ENCODE data around the gene ATG2A.

The ATG2A gene

DNA sequence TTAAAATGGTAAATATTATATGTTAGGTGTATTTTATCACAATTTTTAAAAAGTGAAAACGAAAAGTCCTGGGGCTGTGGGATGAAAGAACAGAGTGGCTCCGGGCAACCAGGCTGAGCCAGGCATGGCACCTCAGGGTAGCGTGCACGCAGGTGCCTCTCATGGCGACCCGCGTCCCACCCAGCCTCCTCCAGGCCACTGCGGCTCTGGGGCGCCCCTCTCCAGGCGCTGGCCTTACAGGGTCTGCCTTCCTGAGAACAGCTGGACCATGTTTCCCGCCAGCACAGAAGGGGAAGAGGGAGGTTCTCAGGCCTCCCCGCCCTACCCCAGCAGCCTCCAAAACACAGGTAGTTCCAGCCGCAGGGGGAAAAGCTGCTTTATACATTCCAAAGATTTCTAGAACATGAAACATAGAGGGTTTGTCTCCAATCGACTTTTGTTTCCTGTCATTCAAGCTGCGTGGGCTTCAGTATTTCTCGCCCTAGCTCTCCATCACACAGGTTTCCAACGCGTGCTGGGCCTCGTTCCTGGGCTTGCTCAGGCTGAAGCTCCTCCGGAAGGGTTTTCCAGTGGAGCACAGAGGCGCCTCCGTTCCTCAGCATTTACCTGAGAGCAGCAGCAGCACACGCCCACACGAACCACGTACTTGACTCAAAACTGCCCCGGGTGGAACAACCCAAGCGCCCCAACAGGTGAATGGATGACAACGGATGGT is 49.1 kb downstream of the ATG2A start:
- DNase-seq: no peak

- peak; percentile 27 for DNase-seq
Measured at GRCh38 chr11:64866173-64866491, 50.9 kb downstream of the ATG2A start.

- peak; percentile 71 for DNase-seq
Measured at GRCh38 chr11:64865286-64866172, 51.5 kb downstream of the ATG2A start.

DNA sequence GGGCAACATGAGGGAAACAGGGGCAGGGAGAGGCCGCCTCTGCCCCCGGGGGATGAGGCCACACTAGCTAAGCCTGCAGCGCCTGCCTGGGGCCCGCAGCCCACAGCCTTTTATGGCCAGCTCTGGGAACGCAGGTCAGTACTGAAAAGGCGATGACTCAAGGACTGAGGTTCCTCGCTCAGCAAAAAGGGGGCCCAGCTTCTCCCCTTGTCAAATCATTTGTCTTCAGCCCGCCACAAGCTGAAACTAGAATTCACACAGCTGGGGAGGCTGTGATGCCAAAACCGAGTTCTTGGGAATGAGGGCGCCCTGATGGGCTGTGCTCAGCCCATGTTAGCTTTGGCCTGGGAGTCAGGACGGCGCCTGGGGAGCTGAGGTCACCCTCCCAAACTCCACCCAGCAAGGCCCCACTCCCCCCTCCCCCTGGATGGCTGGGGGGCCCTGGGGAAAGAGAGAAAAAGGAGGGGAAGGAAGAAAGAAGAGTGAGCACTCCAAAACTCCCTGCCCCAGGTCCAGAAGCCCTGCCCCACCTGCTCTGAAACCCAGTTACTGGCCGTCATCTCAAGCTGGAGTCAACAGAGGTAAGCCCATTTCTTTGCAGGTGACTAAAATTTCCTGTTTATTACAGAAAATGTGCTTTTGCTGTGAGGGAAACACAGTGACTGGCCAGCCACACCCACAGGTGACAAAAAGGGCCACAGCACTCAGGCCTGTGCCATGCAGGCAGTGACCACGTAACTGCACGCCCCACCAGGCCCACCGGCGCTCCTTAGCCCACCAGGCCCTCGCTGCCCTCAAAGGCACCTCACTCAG is 52.3 kb downstream of the ATG2A start:
- DNase-seq: peak; percentile 69

GRCh38 chr11:64864135-64864472 is 52.9 kb downstream of the ATG2A start:
- no peak for DNase-seq

DNA sequence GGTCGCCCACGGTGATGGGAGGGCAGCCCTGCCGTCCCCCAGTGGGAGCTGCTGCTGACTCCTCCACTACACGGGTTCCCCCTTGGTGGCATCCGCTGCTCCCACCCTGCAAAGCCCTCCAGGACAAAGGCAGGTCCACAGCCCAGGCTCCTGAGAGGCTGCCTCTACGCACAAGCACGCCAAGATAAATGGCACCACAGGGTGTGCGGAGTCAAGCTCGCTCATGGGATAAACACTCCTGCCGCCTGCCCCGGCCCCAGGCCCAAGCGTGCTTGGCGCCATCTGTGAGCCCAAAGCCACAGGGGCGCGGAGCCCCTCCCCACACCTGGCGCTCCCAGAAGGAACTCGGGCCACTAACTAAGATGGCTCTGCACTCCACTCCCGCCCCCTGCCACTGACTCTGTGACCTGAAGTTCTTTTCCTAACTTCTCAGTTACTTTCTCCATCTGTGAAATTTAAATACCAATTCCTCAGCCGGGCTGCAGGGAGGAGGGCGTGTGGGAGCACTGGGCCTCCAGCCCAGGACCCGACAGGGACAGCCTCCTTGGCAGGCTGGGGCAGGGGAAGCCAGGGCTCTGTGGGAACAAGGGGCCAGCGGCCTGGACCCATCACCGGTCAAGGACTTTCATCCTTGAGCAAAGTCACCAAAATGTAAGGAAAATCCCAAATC is 53.5 kb downstream of the ATG2A start:
- no peak for DNase-seq

DNA sequence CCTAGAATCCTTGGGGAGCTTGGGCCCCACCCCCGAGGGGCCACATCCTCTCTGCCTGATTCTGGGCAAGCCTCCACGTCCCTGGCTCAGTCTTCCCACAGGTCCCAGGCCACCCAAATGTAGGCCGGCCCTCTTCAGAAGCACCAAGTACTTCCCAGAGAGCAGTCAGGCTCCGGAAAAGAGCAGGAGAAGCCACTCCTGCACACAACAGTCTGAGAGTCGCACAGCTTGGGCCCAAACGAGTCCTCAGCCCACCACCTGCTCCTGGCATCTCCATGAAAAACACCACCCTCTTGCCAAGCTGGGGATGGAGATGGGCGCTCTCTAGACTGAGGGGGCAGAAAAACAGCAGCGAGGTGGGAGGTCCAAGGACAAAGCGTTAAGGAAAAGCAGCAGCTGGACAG is 54.0 kb downstream of the ATG2A start:
- DNase-seq: no peak

GRCh38 chr11:64861227-64861975 is 55.6 kb downstream of the ATG2A start:
- peak; percentile 40 for DNase-seq

DNA sequence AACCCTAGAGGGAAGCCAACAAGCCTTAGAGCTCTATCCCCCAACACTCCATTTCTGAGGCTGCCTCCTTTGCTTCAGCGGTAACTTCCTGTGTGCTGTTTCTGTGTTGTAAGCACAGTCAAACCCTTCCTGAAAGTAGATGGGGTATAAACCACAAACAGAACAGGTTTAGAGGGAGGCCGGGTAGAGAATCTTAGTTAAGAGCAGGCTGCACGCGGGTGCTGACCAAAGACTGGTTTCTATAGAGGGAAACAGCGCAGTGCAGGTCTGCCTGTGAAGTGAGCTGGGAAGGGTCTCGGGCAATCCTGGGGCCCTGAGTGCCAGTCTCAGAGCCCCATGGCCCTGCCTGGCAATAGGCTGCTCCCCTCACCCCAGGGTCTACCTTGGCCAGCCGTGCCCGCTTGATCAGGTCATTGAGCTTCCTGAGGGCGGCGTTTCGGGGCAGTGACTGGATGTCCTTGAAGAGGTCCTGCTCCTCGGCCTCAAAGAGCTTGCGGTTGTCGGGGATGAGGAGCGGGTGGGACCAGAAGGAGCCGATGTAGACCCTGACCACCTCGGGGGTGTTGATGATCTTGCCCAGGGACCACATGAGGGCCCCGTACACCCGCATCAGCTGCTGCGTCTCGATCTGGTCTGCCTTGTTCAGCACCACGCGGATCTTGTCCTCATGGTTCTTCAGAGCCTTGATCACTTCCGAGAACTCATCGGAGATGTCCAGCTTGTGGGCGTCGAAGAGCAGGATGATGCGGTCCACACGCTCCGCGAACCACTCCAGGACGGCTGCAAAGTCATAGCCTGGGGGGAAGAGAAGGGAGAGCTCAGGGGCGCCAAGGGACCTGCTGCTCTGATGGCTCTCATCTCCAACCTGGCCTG is 57.2 kb downstream of the ATG2A start:
- DNase-seq: peak; percentile 96

GRCh38 chr11:64858467-64859263 is 58.3 kb downstream of the ATG2A start:
- DNase-seq: peak; percentile 79

- no peak for DNase-seq
Measured at GRCh38 chr11:64857485-64857884, 59.5 kb downstream of the ATG2A start.

- DNase-seq: peak; percentile 82
Measured at GRCh38 chr11:64856382-64857227, 60.4 kb downstream of the ATG2A start.

DNA sequence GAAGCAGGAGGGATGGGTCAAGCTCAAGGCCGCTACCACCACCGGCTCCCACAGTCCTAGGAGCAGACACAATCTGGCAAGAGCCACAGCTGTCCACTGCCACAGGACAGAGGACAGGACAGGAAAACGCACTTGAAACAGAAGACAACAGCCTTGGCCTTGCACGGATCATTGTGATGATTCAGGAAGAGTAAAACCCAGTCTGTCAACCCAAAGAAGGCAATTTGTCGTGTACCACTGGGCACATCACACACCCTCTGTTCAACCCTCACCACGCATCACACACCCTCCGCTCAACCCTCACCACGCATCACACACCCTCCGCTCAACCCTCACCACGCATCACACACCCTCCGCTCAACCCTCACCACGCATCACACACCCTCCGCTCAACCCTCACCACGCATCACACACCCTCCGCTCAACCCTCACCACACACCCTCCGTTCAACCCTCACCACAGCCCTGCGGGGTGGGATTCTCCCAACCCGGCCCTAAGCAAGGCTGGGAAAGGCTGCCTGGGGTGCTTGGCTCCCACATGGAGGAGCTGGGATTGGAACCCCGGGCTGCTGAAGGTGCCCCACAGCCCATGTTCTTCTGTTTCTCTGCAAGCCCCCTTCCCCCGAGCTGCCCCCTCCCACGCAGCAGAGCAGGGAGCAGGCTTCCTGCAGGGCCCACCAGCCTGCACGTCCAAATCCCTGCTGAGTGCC is 61.3 kb downstream of the ATG2A start:
- DNase-seq: peak; percentile 24

- DNase-seq: peak; percentile 47
Measured at GRCh38 chr11:64854534-64855502, 62.2 kb downstream of the ATG2A start.

DNA sequence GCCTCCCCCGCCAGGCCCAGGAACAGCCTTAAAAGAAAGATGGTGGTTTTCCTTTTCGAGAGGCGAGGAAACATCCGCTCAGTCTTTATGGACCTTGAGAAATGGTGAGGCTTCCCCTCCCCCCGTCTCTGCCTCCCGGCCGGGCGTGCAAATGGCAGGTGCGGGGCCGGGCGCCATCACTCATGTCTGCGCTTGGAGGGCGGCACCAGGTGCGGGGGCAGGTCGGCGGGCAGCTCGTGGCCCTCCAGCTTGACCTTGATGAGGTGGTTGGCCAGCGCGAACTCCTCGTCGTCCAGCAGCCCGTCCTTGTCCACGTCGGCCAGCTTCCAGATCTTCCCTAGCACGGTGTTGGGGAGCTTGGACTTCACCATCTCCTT is 62.9 kb downstream of the ATG2A start:
- no peak for DNase-seq

- DNase-seq: no peak
Measured at GRCh38 chr11:64853709-64854108, 63.3 kb downstream of the ATG2A start.

DNA sequence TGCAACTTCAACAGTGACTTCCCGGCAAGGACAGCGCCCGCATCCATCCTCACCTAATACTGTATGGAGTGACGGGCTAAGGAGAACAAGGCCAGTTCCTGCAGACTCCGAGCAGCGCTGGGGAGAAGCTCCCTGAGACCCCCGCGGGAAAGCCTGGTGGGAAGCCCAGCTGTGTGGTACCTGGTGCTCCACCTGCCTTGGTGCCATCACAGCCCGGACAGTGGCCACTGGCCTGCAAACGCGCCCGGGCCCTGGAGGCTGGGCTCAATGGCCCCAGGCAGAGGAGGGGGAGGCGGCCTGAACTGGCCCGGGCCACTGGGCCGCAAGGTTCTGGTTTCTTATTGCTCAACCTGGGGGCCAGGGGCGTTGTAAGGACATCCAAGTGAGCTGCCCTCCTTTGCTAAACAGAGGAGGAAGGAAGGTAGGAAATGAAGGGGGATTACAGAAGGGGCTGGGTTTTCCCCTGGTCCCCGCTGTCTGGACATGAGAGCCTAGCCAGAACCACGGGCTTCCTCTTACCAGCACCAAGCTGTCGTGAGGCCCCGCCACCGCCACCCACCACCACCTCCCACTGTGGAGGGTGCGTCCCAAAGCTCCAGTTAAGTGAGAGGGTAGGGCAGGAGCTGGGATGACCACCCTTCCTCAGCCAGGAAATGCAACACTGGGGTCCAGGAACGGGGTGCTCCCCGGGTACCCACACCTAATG is 64.1 kb downstream of the ATG2A start:
- DNase-seq: no peak

All from activated CD4-positive, alpha-beta T cell treated with anti-CD3 and anti-CD28 coated beads, Interleukin-2, amount 50 U/mL, for 16 hours (primary cell).